HG03103 (cell line): ENCODE measurements around the gene SHMT2.

Source experiments
- ATAC-seq: cut with Tn5 transposase; IDR thresholded peaks from one replicate; pipeline ENCODE4 v1.9.1; 2021; ENCODE audit warnings: low read depth; ENCODE audit not compliant: unreplicated experiment

SHMT2 gene

DNA sequence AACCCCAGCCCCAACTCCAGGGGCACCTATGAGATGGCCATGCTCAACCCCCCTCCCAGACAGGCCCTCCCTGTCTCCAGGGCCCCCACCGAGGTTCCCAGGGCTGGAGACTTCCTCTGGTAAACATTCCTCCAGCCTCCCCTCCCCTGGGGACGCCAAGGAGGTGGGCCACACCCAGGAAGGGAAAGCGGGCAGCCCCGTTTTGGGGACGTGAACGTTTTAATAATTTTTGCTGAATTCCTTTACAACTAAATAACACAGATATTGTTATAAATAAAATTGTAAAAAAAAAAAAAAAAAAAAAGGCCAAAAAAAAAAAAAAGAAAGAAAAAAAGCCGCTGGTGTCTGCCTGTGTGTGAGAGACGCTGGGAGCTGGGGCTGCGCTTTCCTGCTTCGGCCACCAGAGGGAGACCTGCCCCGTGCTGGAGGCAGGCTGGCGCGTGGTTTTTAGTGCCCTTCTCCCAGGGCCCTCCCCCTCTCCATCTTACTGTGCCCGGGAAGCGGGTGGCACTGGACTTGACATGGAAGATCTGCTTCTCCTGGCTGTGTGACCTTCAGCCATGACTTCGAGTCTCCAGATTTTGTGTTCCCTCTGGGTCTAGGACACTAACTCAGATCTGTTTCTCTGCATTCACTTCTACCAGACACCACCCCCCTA lies 16.3 kb upstream of the SHMT2 start:
- no peak for ATAC-seq

DNA sequence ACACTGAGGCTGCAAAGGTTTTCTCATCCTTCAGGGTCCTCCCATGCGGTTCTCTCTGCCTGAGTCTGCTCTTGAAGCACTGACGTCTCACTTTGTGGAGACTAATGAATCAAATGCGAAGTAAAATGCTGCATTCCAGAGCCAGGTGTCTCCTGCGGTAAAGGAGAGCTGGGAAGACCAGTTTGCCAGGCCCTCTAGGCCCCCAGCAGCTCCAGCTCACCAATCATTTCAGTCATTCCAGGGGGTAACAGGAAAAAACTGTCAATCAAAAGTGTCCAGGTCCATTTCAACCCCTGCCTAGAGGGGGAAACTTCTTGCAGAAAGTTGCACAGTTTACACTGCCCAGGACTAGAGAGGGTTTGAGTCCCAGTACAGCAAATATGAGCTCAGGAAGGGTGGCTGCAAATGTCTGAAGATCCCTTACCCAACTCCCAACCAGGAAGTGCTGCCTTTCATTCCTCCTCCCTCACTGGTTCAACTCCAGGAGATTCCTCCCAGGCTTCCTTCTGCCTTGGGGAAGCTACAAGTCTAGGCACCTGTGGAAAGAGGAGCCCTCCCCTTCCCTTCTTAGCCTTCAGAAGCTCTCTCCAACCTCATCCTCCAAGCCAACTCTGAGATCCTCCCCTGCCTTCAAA lies 15.6 kb upstream of the SHMT2 start:
- no peak for ATAC-seq

DNA sequence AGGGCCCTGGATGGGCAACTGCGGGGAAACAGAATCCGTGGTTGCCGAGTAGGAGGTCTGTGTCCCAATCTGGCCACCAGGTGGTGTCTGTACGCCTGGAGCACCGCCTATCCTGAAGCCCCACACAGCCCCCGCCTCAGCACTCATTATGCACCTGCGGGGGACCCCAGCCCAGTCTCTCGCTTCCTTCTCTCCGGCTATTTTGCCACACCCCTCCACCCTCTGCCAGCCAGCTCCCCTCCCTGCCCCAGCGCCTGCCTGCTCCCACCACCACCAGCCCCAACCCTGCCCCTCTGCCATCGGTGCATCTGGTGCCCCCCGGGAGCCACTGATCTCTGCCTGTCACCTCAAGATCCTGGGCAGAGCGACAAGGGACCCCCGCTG lies 15.1 kb upstream of the SHMT2 start:
- no peak for ATAC-seq

DNA sequence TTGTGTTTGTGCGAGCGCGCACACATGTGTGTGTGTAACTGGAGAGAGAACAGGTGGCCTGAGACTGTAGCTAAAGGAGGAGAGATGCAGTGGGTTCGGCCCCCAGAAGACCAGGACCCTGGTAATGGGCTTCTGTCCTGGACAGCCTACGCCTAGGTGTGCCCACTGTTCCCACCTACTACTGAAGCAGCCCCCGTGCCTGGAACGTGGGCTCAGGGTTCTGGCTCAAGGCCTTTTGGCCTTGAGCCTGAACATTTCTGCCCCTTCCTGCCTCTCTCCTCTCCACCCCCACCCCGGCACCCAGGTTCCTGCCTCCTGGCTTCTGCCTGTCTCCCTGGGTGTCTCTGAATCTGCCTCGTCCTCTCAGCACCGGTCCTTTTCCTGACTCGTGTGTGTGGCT lies 14.4 kb upstream of the SHMT2 start:
- no peak for ATAC-seq

DNA sequence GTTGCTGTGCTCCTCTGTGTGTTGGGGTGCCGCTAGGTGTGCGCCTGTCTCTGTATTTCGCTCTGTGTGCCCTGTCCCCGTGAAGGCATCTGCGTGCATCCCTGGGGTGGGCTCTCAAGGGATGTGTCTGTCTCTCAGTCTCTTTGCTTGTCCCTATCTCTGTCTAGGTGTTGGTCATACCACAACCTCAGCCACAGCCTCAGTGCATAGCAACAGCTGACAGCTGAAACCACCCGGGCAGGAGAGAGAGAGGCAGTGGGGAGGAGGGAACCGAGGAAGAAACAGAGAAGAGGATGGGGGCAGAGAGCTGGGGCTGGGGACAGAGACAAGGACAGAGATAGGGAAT lies 13.9 kb upstream of the SHMT2 start:
- no peak for ATAC-seq

DNA sequence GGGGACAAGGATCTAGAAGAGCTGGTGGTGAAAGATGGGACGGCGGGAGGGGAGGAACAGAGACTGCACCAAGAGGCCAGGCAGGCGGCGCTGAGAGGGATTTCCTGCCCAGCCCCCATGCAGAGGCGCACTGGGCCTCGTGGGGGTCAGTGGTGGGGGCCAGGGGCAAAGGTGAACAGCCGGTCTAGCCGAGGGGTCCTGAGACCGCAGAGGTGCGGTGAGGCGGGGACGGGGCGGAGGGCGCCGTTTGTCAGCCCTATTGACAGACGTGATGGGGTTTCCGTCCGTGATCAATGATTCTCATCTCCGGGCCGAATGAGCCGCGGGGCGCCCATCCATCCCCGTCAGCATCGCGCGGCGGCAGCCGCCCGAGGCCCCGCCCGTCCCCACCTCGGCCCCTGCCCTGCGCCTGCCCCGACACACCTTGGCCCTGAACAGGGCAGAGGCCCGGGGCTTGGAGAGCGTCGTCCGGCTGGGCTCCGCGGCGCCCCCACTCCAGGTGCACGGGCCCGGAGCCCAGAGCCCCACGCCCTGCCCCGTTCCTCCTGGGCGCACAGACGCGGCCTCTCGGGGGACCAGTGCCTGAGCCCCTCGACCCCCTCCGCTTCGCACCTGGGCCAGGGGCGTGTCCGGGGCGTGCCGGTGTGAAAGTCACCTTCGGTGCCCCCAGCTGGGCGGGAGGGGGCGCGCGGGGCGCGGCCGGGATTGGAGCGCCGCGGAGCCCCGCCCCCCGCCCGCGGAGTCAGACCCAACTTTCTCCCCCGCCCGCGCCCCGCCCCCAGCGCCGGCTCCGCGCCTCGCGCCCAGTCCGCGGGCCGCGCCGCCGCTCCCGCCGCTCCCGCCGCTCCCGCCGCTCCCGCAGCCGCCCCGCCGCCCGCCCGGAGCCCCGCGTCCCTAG lies 13.2 kb upstream of the SHMT2 start, which contains the start of gene NXPH4:
Gene NXPH4 (plus strand): TSS at position 781 of the 898 bp plus-strand sequence. CDS start 176 bp downstream, outside the sequence.
- no peak for ATAC-seq

DNA sequence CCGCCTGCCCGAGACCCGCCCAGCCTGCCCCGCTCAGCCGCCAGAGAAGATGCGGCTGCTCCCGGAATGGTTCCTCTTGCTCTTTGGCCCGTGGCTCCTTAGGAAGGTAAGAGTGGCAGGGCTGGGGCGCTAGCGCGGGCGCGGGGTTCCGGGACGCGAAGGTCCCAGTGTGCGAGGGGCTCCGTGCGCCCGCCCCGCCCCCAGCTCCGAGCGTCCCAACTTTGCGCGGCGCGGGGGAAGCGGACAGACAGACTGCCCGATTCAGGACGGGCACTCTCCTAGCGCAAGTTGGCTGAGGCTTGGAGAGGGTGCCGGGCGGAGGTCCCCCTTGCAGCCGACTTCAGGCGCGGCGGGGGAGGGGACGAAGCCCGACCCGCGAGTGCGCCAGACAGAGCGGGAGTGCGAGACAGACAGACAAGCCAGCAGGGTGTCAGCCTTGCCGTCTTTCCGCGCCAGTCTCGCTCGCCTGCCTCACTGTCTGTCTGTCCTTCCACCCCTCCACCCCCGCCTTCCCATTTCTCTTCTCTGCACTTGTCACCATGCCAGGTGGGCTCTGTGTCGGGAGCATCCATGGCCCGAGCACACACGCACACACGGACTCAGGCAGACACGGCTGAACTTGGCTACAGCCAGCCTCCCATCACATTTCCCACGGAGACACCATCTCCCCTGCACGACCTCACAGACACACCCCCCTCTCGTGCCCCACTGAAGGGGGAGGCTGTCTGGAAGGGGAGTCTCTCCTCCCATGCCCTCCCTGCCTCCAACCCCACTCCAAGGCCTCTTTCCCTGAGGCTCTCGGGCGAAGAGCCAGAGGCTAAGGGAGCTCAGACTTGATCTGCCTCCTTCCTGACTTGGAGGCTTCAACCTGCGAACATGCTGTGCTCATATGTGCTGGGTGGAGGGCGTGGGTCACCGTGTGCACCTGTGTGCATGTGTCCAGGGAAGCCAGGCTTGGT lies 12.3 kb upstream of the SHMT2 start:
- ATAC-seq: no peak

DNA sequence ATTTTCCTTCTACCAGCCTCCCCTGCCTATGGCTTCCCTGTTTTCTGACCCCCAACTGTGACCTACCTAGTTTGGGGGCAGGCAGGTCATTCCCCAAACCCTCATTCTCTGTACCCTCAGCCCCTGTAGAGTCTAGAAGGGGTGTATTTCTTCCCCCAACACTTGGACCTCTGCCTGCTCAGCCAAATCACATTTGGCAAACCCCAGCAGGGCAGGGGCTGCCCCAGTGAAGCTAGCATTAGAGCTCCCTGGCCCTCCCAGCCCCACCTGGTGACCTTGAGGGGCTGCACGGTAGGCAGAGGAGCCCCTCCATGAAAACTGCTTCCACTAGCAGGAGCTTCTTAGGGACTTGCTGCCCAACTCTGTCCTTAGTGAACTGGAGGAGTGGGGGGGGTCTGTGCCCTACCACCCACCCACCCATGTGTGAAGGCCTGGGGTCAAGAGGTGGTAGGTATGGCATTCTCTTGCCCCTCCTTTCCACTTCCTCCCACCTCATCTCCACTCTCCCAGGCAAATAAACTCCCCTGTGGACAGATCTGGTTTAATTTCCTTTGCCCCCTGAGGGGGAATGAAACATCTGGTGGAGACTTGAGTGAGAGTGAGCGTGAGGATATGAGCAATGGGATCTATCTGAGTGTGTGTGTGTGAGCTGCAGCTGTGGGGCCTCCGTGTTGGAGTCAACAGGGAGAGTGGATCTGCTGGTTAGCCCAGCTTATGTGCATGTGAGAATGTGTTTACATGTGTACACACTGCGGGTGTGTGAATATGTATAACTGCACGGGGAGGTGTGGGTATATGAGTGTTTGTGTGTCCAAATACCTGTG lies 11.3 kb upstream of the SHMT2 start:
- no peak for ATAC-seq

DNA sequence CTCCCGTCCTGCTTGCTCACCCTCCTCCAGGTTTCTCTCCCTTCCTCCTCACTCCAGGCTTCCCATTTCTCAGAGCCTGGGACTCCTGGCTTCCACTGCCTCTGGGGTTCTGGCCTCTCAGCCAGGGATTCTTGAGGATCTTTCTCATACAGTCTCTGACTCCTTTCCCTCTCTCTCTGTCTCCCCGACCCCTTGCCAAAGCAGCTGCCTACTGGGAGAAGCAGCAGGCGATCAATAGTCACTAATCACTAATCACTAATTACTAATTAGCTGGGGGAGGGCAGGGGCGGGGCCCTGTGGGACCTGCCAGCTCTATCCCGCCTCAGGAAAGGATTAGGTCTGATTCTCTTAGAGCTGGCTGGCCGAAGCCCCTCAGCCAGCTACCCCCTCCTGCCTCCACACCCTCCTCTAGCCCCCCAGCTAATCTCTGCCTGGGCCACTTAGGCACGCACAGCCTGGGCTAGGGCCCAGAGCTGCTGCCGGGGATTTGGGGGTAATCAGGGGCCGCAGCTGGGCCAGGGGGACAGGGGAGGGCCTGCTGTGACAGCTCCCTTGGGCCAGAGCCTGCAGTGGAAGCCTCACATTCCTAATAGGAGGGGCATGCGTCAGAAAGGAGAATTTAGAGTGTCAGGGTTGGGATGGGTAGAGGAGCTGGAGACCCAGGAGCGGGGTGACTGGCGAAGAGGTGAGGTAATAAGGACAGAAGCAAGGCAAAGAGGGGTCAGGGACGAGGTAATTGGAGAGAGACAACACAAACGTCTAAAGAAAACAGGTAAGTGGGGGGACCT lies 10.1 kb upstream of the SHMT2 start:
- ATAC-seq: no peak

DNA sequence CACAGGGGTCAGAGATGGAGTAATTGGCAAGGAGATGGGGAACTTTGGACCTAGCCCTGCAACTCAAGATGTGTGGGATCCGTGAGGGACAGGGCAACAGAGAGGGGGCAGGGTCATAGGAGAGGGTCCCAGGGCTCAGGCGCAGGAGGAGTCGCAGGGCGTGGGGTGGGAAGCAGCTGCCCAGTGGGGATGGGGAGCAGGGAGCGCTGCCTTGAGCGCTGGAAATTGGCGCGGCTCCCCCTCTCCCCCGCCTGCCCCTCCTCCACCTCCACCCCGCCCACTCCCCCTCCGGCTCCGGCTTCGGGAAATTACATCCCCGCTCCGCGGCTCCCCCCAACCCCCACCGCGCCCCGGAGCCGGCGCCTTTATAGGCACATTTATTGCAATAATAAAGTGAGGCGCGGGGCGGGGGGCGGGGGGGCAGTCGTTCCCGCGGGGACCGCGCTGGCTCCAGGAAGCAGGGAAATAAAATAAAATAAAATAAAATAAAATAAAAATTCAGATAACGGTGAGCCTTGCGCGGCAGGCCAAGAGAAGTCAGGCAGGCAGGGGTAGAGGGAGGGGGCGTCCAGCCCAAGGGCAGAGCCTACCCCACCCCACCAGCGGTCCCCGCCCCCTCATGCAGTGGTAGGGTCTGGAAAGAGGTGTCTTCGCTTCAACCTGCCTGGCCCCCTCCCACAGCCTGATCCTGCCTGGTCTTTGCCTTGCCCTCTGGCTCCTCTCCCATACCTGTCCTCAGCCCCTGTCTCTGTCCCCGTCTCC lies 9.3 kb upstream of the SHMT2 start:
- no peak for ATAC-seq

DNA sequence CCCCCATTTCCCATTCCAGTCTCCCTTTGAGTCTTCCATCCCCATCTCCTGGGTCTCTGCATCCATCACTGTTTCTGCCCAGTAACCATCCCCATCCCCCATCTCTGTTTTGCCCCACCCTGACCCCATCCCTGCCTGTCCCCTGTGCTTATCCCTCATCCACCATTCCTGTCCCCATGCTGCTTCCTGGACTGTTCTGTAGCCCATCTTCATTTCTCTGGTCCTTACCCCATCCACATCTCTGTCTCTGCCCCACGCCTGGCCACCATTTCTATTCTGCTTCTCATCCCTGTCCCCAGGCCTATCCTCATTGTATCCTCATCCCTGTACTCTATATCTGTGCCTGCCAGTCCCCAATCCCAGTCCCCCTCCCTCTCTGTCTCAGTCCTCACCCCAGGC lies 8.7 kb upstream of the SHMT2 start:
- no peak for ATAC-seq

DNA sequence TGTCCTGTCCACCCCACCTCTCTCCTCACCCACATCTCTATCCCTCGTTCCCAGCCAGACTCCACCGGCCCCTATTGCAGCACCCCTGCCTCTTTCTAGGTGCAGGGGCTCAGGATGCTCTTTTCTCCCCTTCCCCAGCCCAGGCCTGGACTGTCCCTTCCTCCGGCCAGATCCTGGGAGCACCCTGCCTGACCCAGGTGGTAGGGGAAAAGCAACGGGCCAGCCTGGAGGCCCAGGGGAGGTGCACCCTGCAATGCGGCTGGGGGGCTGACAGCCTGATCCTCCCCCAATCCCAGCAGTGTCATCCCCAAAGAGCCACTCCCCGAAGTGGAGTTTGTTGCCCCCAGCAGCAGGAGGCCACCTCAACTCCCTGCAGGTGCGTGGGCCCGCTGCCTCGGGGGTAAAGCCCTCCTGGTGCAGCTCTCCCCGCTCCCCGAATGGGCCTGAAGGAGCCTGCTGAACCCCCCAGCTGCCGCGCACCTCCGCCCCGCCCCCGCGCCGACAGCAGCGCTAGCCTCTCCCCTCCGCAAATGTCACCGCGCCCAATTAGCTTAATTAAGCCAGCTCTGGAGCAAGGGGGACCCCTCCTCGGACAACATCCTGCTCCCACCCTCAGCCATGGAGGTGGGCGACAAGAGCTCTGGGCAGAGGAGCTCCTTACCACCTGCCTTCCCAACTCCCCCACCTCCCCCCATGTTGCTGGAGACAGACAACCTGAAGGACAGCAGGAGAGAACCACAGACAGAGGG lies 8.2 kb upstream of the SHMT2 start:
- no peak for ATAC-seq

DNA sequence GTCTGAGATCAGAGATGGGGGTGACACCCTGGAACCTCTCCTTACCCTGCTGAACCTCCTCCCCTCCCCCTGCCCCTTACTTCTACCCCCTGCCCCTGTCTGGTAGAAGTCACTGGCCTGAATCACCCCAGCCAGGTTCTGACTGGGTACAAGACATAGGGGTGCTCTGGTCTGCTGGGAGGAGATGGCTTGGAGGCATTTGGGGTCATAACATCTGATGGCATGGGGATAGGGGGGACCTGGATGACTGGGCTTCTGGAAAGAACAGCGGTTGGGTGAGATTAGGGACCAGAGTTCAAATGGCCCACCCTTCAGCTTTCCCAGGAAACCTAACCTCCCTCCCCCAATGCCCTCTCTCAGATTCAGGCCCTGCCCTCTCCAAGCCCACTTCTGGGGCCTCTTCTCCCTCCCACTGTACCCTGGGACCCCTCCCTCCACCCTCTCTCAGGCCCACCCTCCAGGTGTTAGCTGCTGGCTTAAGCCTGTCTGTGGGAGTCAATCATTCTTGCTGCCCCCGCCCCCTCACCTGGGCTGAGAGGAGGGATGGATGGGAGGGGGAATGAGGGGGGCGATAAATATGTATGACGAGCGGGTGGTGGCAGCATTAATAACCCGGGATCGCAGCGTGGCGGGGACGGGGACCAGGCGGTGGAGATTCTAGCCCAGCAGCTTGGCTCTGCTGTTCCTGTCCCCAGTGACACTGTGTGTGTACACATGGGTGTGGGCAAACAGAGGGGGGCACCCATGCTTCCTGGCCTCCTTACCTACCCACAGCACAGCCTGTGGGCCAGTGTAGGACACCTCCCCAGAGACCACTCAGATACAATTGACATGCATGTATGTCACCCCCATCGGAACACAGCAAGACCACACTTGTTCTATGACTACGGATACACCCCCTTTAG lies 7.0 kb upstream of the SHMT2 start:
- ATAC-seq: no peak

DNA sequence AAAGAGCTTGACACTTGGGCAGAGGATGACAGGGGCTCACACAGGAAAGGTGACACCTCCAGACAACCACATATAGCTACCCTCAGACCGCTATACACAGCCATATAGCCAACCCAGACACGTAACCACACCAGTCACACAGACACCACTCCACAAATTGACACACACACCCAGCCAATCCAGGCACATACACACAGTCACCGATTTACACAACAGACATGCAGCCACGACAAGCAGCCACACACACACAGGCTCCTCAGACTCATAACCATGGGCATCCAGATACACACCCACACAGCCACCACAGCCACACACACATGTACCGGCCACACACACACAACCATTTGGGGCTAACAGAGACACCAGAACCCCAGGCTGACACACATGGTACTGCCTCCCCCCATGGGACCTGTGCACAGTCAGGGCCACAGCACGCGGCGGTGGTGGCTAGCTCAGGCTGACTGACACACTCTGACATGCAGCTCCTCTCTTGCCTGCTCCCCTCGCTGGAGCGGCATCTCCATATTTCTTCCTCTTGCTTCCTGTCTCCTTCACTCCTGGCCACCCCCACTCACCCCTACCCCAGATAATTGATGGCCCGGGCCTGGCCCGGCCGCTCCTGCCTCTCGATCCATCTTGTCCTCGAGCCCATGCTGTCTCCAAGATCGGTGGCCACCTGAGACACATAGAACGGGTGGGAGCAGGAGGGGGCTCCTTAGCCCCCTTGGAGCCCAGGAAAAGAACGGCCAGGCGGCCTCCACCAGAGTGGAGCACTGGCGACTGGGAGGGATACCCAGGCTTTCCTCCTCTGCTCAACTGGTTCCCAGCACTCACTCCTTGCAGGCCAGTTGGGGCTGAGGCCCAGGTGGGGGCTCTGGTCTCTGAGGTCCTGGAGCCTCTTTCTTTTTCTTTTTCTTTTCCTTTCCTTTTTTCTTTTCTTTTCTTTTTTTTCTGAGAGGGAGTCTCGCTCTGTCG lies 6.0 kb upstream of the SHMT2 start:
- no peak for ATAC-seq

DNA sequence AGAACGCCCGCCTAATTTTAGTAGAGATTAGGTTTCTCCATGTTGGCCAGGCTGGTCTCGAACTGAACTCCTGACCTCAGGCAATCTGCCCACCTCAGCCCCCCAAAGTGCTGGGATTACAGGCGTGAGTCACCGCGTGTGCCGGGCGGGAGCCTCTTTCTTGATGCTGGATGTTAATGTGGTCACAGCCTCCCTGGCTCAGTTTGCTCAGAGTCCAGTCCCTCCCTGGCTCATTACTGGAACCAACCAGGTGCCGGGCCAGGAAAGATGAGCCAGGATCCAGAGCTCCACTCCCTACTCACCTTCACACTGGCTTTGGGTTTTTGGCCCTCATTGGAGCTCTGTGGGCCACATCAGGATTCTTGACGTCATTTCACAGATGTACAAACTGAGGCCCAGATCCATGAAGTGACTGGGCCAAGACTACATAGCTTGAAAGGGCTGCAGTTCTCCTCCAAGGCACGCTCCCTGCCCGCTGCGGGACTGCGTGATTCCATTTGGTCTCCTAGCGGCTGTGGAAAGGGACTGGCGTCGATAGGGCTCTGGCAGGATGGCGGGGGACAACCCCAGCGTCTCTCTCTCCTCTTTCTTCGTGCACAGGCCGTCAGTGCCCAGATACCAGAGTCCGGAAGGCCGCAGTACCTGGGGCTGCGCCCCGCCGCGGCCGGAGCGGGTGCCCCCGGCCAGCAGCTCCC lies 5.1 kb upstream of the SHMT2 start:
- ATAC-seq: no peak
